Fibroblast of lung (primary cell): ENCODE results near the gene BASP1. TPM values are rescaled to one million over a fixed set of nuclear protein-coding genes. Genes with fewer than 3 reads are reported as not detected.

ENCODE experiments used
- DNase-seq, 2 donors: peaks; one replicate each; pipeline versions ENCODE4 v3.0.0 to v3.0.0-alpha.2; 2010; ENCODE audit warnings: low read depth in 2 of 2
- H2AFZ ChIP-seq: 2 replicates; pipeline ENCODE4 v1.5.1; 2012; ENCODE audit warnings: low read length, control low read depth, inconsistent platforms
- H3K27ac ChIP-seq: 2 replicates; pipeline ENCODE4 v1.5.1; 2011; ENCODE audit warnings: low read length, control low read depth; ENCODE audit not compliant: insufficient read depth
- H3K27me3 ChIP-seq: 2 replicates; pipeline ENCODE4 v1.5.1; 2011; ENCODE audit warnings: mild to moderate bottlenecking, low read length; ENCODE audit not compliant: control insufficient read depth, insufficient read depth
- H3K36me3 ChIP-seq: 2 replicates; pipeline ENCODE4 v1.5.1; 2011; ENCODE audit warnings: low read length; ENCODE audit not compliant: control insufficient read depth, insufficient read depth
- H3K4me1 ChIP-seq: 2 replicates; pipeline ENCODE4 v1.5.1; 2011; ENCODE audit warnings: low read length; ENCODE audit not compliant: control insufficient read depth, insufficient read depth; ENCODE audit errors: extremely low read depth
- H3K4me2 ChIP-seq: 2 replicates; pipeline ENCODE4 v1.5.1; 2011; ENCODE audit warnings: low read length, control low read depth; ENCODE audit not compliant: insufficient read depth; ENCODE audit errors: extremely low read depth
- H3K4me3 ChIP-seq, 4 experiments: fragments of 200-600 bp in 1 of 4; sonication (generic) in 1 of 4; replicated peaks in 1 of 4; 2 replicates each; pipeline ENCODE4 v1.5.1; 2011 to 2016; ENCODE audit warnings: low read length in 4 of 4, low read depth in 3 of 4, mild to moderate bottlenecking in 3 of 4, control low read depth in 2 of 4, inconsistent platforms in 1 of 4, mixed read lengths in 1 of 4; ENCODE audit not compliant: insufficient read depth in 1 of 4; ENCODE audit errors: control extremely low read depth in 1 of 4
- H3K79me2 ChIP-seq: 2 replicates; pipeline ENCODE4 v1.5.1; 2012; ENCODE audit warnings: mild to moderate bottlenecking, low read length, inconsistent platforms; ENCODE audit not compliant: control insufficient read depth, insufficient read depth
- H3K9ac ChIP-seq: 2 replicates; pipeline ENCODE4 v1.5.1; 2011; ENCODE audit warnings: mild to moderate bottlenecking, low read length, control low read depth; ENCODE audit not compliant: insufficient read depth
- H3K9me3 ChIP-seq: 2 replicates; pipeline ENCODE4 v1.5.1; 2012; ENCODE audit warnings: low read depth, low read length; ENCODE audit not compliant: control insufficient read depth, insufficient read depth
- H4K20me1 ChIP-seq: 2 replicates; pipeline ENCODE4 v1.5.1; 2011; ENCODE audit warnings: low read length; ENCODE audit not compliant: control insufficient read depth, insufficient read depth; ENCODE audit errors: extremely low read depth
- EZH2 ChIP-seq: IDR thresholded peaks from 2 replicates; pipeline ENCODE4 v1.5.1; 2012; ENCODE audit warnings: low read length, control low read depth, mild to moderate bottlenecking; ENCODE audit errors: missing control alignments
- polyA plus RNA-seq, 2 donors: library from polyadenylated mRNA; depleted of rRNA in 1 of 2; stranded (reverse) in 1 of 2; unstranded in 1 of 2; fragments of >200 nt; gene quantifications; 2 replicates each; pipeline ENCODE4 v1.2.1, GENCODE V29; 2011 to 2012; ENCODE audit warnings: missing spikeins in 1 of 2
- total RNA-seq: library from RNA; depleted of rRNA; stranded (reverse); fragments of >200 nt; gene quantifications from 2 replicates; pipeline ENCODE4 v1.2.1, GENCODE V29; 2014
- TF ChIP-seq, protein P1 (sequence below), 2 donors: IDR thresholded peaks in 1 of 2; conservative IDR thresholded peaks in 1 of 2; 1 replicate in 1 of 2; 2 replicates in 1 of 2; pipeline ENCODE4 v1.5.1; 2011 to 2012; ENCODE audit warnings: low read length in 2 of 2, control low read depth in 1 of 2, inconsistent platforms in 1 of 2, low read depth in 1 of 2, mild to moderate bottlenecking in 1 of 2

BASP1 gene
- total and polyA plus RNA-seq, 2 donors (not counting 1 experiment from before 2014, with no cell fraction given) = 186 to 248 TPM

DNA sequence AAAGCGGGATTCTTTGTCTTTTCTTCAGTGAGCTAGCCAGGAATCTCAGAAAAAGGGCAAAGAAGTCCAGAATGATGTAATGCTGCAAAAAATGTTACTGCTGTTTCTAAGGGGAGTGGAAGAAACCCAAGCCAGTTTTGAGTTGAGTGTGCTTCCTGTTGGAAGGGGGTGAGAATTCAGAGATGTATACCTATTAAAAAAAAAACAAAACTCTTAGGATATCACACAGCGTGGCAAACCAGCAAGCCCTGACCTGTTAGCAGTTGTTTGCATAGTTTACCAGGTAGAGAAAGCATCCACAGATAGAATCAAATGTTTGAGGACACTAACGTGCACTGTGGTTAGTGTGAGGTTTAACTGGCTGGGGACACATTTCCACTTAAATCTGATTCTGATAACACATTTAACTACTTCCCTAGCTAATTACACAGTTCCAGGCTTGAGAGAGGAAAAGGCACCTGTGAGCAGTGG is 11.4 kb downstream of the BASP1 start:
- Histone ChIP-seq H3K9me3 (no peaks in the 10 kb centered on the region), H3K4me2 (no peak overlapping the region), H3K79me2 (peaks cover 94% of the 10 kb centered on the region), H3K36me3 (peaks cover 13% of the 10 kb centered on the region), H3K4me1 (peaks cover 7% of the 10 kb centered on the region), H4K20me1 (no peaks in the 10 kb centered on the region), H3K27ac (no peak overlapping the region), H3K27me3 (no peaks in the 10 kb centered on the region), H2AFZ (no peak overlapping the region), H3K9ac (no peak overlapping the region), H3K4me3 (no peak overlapping the region)
- peak; percentile 64 to 83 for DNase-seq
- TF ChIP-seq EZH2 = no peak
- TF ChIP-seq, protein P1, sequence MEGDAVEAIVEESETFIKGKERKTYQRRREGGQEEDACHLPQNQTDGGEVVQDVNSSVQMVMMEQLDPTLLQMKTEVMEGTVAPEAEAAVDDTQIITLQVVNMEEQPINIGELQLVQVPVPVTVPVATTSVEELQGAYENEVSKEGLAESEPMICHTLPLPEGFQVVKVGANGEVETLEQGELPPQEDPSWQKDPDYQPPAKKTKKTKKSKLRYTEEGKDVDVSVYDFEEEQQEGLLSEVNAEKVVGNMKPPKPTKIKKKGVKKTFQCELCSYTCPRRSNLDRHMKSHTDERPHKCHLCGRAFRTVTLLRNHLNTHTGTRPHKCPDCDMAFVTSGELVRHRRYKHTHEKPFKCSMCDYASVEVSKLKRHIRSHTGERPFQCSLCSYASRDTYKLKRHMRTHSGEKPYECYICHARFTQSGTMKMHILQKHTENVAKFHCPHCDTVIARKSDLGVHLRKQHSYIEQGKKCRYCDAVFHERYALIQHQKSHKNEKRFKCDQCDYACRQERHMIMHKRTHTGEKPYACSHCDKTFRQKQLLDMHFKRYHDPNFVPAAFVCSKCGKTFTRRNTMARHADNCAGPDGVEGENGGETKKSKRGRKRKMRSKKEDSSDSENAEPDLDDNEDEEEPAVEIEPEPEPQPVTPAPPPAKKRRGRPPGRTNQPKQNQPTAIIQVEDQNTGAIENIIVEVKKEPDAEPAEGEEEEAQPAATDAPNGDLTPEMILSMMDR (conservative IDR thresholded peaks at IDR 0.05 in 1 of 2, IDR thresholded peaks at IDR 0.05 in 1 of 2; ENCODE audit: low read depth in 1 of 2, low read length in 2 of 2) = no peak

DNA sequence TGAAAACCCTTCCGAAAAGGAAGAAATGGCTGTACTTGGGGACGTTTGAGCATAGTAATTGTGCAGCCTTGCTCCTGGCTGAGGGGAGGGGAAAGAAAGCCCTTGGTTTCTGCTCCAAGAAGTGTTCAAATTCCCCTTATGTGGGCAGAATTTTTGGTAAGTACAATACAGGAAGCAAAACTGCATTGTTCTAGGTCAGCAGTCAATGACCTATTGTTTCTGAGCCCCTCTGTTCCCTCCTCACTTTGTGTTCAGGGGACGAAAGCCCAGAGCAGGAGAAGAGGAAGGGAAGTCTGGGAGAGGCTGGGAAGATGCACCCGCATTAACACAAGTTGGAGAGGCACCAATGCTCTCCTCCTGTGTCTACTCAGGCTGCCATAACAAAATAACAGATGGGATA is 11.9 kb downstream of the BASP1 start:
- Histone ChIP-seq H3K36me3 (peaks cover 13% of the 10 kb centered on the region), H3K9me3 (no peaks in the 10 kb centered on the region), H4K20me1 (no peaks in the 10 kb centered on the region), H3K9ac (no peak overlapping the region), H3K79me2 (peaks cover 94% of the 10 kb centered on the region), H3K4me3 (no peak overlapping the region), H3K27me3 (no peaks in the 10 kb centered on the region), H3K4me1 (peaks cover 7% of the 10 kb centered on the region), H3K27ac (no peak overlapping the region), H3K4me2 (no peak overlapping the region), H2AFZ (no peak overlapping the region)
- DNase-seq = no peak
- TF ChIP-seq EZH2 = no peak
- TF ChIP-seq, protein P1 (conservative IDR thresholded peaks at IDR 0.05 in 1 of 2, IDR thresholded peaks at IDR 0.05 in 1 of 2; ENCODE audit: low read depth in 1 of 2, low read length in 2 of 2) = no peak

DNA sequence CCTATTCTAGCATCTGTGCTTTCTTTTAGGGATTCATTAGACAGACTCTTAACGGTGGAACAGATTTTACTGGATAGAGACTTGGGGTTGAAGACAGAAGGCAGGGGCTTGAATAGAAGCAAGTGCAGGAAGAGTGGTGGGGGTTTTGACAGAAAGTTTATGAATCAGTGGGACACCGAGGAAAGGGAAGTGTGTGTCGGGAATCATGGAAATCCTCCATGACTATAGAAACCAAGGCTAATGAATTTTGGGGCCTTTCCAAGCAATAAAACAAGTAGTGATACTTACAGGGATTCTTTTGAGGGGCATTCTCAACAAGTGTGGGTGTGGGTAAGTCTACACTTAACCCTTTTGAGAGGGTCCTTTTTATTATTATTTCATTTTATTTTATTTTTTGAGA is 12.8 kb downstream of the BASP1 start:
- H3K4me3 ChIP-seq = no peak overlapping the region
- no peak overlapping the region for H2AFZ ChIP-seq
- no peak overlapping the region for H3K27ac ChIP-seq
- H3K4me2 ChIP-seq = no peak overlapping the region
- DNase-seq = no peak
- H3K27me3 ChIP-seq = no peaks in the 10 kb centered on the region
- peaks cover 7% of the 10 kb centered on the region for H3K4me1 ChIP-seq
- H3K79me2 ChIP-seq = peaks cover 93% of the 10 kb centered on the region
- H4K20me1 ChIP-seq = no peaks in the 10 kb centered on the region
- peaks cover 13% of the 10 kb centered on the region for H3K36me3 ChIP-seq
- TF ChIP-seq, protein P1 (conservative IDR thresholded peaks at IDR 0.05 in 1 of 2, IDR thresholded peaks at IDR 0.05 in 1 of 2; ENCODE audit: low read depth in 1 of 2, low read length in 2 of 2) = no peak
- no peak for TF ChIP-seq EZH2
- no peak overlapping the region for H3K9ac ChIP-seq
- H3K9me3 ChIP-seq = no peaks in the 10 kb centered on the region
